SU-DHL-6 (cell line): Measurements from ENCODE around the gene MAP3K19.

Source experiments
- H2AFZ ChIP-seq: fragments of 200-600 bp; sonication (generic); 2 replicates; pipeline ENCODE4 v1.6.1; 2014; ENCODE audit warnings: low read depth, mild to moderate bottlenecking, moderate library complexity, mixed read lengths, antibody characterized with exemption, low read length; ENCODE audit not compliant: severe bottlenecking
- H3F3A ChIP-seq: fragments of 200-600 bp; shearing (Covaris generic); 2 replicates; pipeline ENCODE4 v1.6.0; 2016; ENCODE audit warnings: antibody characterized with exemption, mild to moderate bottlenecking; ENCODE audit not compliant: insufficient read depth
- H3K27ac ChIP-seq: fragments of 200-600 bp; sonication (generic); 2 replicates; pipeline ENCODE4 v1.5.1; 2016; ENCODE audit warnings: low read depth, mild to moderate bottlenecking, low read length, moderate library complexity, mixed read lengths
- H3K27me3 ChIP-seq: fragments of 200-600 bp; sonication (generic), shearing (Covaris generic); 2 replicates; pipeline ENCODE4 v1.6.0; 2014; ENCODE audit warnings: mild to moderate bottlenecking, low read length
- H3K36me3 ChIP-seq: fragments of 200-600 bp; sonication (generic); 2 replicates; pipeline ENCODE4 v1.6.1; 2014; ENCODE audit warnings: mild to moderate bottlenecking, low read length, mixed read lengths
- H3K4me2 ChIP-seq: fragments of 300-600, 200-600 bp; shearing (Covaris generic), sonication (generic); 2 replicates; pipeline ENCODE4 v1.6.0; 2014; ENCODE audit warnings: low read length, low read depth, mild to moderate bottlenecking; ENCODE audit not compliant: poor library complexity, severe bottlenecking
- H3K4me3 ChIP-seq: fragments of 200-600 bp; sonication (generic); 2 replicates; pipeline ENCODE4 v1.5.1; 2014; ENCODE audit warnings: antibody characterized with exemption, low read length, mild to moderate bottlenecking, mixed read lengths; ENCODE audit not compliant: insufficient read depth, poor library complexity, severe bottlenecking
- H3K79me2 ChIP-seq: fragments of 200-600 bp; sonication (generic); 2 replicates; pipeline ENCODE4 v1.6.1; 2014; ENCODE audit warnings: mild to moderate bottlenecking, low read length, moderate library complexity; ENCODE audit not compliant: insufficient read depth
- H3K9ac ChIP-seq: fragments of 200-600 bp; sonication (generic); 2 replicates; pipeline ENCODE4 v1.7.0; 2014; ENCODE audit warnings: mild to moderate bottlenecking, low read length
- H3K9me2 ChIP-seq: fragments of 200-600 bp; sonication (generic); replicated peaks from 2 replicates; pipeline ENCODE4 v1.6.1; 2014; ENCODE audit warnings: low read length; ENCODE audit not compliant: insufficient read depth
- H3K9me3 ChIP-seq: fragments of 200-600 bp; sonication (generic); 2 replicates; pipeline ENCODE4 v1.6.1; 2014; ENCODE audit warnings: low read length, mixed read lengths; ENCODE audit not compliant: insufficient read depth
- H4K20me1 ChIP-seq: fragments of 200-600 bp; sonication (generic); 2 replicates; pipeline ENCODE4 v1.6.1; 2014; ENCODE audit warnings: low read depth, mild to moderate bottlenecking, antibody characterized with exemption, low read length, moderate library complexity, mixed read lengths
- EZH2phosphoT487 ChIP-seq: fragments of 200-600 bp; sonication (generic), shearing (Covaris generic); conservative IDR thresholded peaks from 2 replicates; pipeline ENCODE4 v1.6.1; 2018; ENCODE audit warnings: mild to moderate bottlenecking, antibody characterized with exemption, low read length, moderate library complexity, mixed read lengths
- TF ChIP-seq, protein P1 (sequence below): fragments of 200-600 bp; sonication (generic); IDR thresholded peaks from one replicate; pipeline ENCODE4 v1.5.1; 2017; ENCODE audit warnings: antibody characterized with exemption, mild to moderate bottlenecking, low read length, moderate library complexity; ENCODE audit not compliant: insufficient read depth, poor library complexity, severe bottlenecking

The MAP3K19 gene

DNA sequence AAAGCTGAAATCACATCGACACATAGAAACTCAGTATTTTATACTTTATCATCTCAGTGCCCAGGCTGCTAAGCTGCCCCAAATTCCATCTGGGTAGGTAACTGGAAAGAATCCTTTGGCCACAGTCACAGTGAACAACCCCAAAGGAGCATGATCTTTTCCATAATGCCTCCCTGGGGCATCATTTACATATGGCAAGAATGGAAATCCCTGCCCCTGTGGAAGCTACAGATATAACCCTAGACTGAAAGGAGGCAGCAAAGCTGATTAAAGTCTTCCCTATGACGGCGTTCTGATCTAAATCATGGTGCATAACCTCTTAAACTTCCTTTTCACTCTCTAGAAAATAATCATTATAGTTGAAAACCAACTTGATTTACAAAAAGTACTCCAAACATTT lies 41.5 kb downstream of the MAP3K19 start:
- TF ChIP-seq, protein P1, sequence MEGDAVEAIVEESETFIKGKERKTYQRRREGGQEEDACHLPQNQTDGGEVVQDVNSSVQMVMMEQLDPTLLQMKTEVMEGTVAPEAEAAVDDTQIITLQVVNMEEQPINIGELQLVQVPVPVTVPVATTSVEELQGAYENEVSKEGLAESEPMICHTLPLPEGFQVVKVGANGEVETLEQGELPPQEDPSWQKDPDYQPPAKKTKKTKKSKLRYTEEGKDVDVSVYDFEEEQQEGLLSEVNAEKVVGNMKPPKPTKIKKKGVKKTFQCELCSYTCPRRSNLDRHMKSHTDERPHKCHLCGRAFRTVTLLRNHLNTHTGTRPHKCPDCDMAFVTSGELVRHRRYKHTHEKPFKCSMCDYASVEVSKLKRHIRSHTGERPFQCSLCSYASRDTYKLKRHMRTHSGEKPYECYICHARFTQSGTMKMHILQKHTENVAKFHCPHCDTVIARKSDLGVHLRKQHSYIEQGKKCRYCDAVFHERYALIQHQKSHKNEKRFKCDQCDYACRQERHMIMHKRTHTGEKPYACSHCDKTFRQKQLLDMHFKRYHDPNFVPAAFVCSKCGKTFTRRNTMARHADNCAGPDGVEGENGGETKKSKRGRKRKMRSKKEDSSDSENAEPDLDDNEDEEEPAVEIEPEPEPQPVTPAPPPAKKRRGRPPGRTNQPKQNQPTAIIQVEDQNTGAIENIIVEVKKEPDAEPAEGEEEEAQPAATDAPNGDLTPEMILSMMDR: no peak
- no peak for TF ChIP-seq EZH2phosphoT487
- no peak overlapping the region for H3K4me2 ChIP-seq

DNA sequence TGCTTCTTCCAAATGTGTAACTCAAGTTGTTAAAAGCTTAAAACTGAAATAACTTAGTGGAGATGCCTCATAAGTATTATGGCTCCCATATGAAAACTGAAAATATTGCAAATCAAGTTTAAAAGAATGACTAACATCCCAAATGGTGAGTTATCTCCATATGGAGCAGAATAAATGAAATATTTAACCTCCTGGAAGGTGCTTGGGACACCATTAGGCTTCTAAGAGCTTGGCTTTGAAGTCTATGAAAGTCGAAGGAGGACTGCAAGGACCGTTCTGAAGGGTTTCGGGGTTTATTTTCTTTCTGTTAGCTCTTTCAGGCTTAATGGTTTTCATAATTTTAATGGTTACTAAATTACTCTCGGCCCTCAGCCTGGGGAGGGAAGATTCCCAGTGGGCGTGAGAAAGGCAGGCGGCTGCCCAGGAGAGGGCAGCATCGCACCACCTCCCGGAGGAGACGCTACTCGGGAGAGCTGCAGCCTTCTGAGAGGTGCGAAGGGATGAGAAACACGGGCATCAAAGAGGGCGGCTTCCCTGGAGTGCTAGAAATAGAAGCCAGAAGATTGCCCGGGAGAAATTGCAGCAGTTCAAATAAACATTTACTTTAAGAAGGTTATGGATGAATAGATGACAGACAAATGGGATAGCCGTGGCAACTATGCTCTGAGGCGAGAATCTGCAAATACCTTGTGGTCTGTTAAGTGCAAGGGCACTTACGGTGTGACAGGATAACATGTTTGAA lies 43.1 kb downstream of the MAP3K19 start:
- Histone ChIP-seq H3K4me2 (peak overlapping the region; percentile 24), H3K27me3 (no peaks in the 10 kb centered on the region), H3K27ac (no peak overlapping the region), H2AFZ (peak overlapping the region; percentile 84), H3F3A (no peaks in the 10 kb centered on the region), H3K9me2 (no peaks in the 10 kb centered on the region), H3K79me2 (no peaks in the 10 kb centered on the region), H3K4me3 (no peak overlapping the region), H3K9me3 (no peaks in the 10 kb centered on the region), H3K9ac (no peak overlapping the region), H3K36me3 (no peaks in the 10 kb centered on the region), H4K20me1 (no peaks in the 10 kb centered on the region)
- TF ChIP-seq, protein P1: peak; percentile 96
- TF ChIP-seq EZH2phosphoT487: no peak

More for the DNA sequence above, 41.5 kb downstream of the MAP3K19 start:
- Histone ChIP-seq H3K36me3 (no peaks in the 10 kb centered on the region), H3K9me3 (no peaks in the 10 kb centered on the region), H3K79me2 (no peaks in the 10 kb centered on the region), H3K27me3 (no peaks in the 10 kb centered on the region), H3F3A (no peaks in the 10 kb centered on the region), H3K4me3 (no peak overlapping the region), H4K20me1 (no peaks in the 10 kb centered on the region), H3K9me2 (no peaks in the 10 kb centered on the region), H3K9ac (no peak overlapping the region), H2AFZ (no peak overlapping the region), H3K27ac (no peak overlapping the region)

DNA sequence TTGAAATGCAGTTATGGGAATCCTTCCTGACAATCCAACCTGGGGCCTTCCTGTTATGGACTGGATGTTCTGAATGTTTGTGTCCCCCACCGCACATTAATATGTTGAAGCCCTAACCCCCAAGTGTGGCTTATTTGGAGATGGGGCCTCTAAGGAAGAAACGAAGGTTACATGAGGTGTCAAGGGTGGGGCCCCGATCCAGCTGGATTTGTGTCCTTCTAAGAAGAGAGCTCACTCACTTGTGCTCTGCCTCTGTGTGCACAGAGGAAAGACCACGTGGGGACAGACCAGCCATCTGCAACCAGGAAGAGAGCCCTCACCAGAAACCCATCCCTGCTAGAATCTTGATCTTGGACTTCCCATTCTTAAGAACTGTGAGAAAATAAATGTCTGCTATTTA lies 44.4 kb downstream of the MAP3K19 start:
- H3K9me2 ChIP-seq: no peaks in the 10 kb centered on the region
- no peak overlapping the region for H3K27ac ChIP-seq
- no peaks in the 10 kb centered on the region for H3K79me2 ChIP-seq
- H3K36me3 ChIP-seq: no peaks in the 10 kb centered on the region
- no peaks in the 10 kb centered on the region for H3K27me3 ChIP-seq
- no peaks in the 10 kb centered on the region for H3K9me3 ChIP-seq
- no peak overlapping the region for H2AFZ ChIP-seq
- no peak overlapping the region for H3K4me3 ChIP-seq
- H3K9ac ChIP-seq: no peak overlapping the region
- H3F3A ChIP-seq: no peaks in the 10 kb centered on the region
- TF ChIP-seq, protein P1: no peak
- TF ChIP-seq EZH2phosphoT487: no peak
- H3K4me2 ChIP-seq: no peak overlapping the region
- H4K20me1 ChIP-seq: no peaks in the 10 kb centered on the region
